ENCODE results near the gene SLC12A3.

The SLC12A3 gene

DNA sequence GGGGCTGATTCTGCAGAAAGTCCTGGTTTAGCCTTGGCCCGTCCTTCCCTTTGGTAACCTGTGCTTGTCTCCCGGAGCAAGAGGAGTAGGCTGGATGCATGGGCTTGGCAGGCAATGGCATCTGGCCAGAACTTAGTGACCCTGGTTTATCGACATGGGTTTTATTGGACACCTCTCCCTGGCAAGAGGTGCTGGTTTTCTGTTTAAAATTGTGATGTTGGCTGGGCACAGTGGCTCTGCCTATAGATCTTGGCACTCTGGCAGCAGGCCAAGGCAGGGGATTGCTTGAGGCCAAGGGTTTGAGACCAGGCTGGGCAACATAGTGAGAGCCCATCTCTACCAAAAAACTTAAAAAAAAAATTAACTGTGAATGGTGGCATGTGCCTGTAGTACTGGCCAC, 31.2 kb downstream of the SLC12A3 start:
- Histone ChIP-seq H3K27ac (no peak overlapping the region), H3K36me3 (no peaks in the 10 kb centered on the region), H3K9me3 (no peaks in the 10 kb centered on the region), H3K4me3 (ENCODE audit: low read depth in 1 of 2, low read length in 1 of 2) (no peak overlapping the region), H3K4me1 (ENCODE audit: control insufficient read depth in 1 of 2, insufficient read depth in 1 of 2, low read depth in 1 of 2, low read length in 1 of 2) (no peaks in the 10 kb centered on the region), H3K27me3 (peaks cover 17% of the 10 kb centered on the region)
- TF ChIP-seq, protein P1, sequence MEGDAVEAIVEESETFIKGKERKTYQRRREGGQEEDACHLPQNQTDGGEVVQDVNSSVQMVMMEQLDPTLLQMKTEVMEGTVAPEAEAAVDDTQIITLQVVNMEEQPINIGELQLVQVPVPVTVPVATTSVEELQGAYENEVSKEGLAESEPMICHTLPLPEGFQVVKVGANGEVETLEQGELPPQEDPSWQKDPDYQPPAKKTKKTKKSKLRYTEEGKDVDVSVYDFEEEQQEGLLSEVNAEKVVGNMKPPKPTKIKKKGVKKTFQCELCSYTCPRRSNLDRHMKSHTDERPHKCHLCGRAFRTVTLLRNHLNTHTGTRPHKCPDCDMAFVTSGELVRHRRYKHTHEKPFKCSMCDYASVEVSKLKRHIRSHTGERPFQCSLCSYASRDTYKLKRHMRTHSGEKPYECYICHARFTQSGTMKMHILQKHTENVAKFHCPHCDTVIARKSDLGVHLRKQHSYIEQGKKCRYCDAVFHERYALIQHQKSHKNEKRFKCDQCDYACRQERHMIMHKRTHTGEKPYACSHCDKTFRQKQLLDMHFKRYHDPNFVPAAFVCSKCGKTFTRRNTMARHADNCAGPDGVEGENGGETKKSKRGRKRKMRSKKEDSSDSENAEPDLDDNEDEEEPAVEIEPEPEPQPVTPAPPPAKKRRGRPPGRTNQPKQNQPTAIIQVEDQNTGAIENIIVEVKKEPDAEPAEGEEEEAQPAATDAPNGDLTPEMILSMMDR (IDR thresholded peaks at IDR 0.05): no peak

DNA sequence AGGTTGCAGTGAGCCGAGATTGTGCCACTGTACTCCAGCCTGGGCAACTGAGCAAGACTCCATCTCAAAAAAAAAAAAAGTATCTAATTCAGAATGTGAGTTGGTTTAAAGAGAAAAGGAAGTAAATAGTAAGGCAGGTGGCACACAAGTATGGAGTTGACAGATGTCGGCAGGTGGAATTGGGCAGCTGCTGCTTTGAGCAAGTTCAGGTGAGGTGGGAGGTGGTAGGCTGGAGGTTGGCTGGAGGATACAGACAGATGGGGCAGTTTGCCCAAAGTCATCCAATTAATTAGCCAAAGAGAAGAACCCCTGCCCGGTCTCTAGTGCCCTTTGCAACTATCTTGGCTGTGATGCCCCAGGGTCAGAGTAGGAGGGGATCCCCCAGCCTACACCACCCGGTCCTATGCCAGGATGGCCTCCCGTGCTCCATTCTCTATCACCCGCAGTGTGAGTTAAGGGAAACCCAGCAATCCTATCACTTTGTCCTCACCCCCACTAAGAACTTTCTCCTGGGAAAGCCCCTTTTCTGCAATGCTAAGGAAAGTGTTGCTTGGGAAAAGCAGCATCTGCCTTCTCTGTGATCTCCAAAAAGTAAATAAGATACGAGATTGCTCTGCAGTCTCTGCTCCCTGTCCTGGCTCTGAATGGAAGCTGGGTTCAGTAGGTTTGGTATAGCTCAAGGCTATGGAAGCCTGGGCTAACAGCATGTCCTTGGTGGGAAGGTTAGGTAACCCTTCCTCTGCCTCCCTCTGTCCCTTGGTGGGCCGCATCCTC, 32.2 kb downstream of the SLC12A3 start:
- Histone ChIP-seq H3K36me3 (no peaks in the 10 kb centered on the region), H3K27ac (no peak overlapping the region), H3K4me3 (ENCODE audit: low read depth in 1 of 2, low read length in 1 of 2) (no peak overlapping the region), H3K9me3 (no peaks in the 10 kb centered on the region), H3K4me1 (ENCODE audit: control insufficient read depth in 1 of 2, insufficient read depth in 1 of 2, low read depth in 1 of 2, low read length in 1 of 2) (no peaks in the 10 kb centered on the region), H3K27me3 (peaks cover 19% of the 10 kb centered on the region)
- TF ChIP-seq, protein P1 (IDR thresholded peaks at IDR 0.05): no peak

DNA sequence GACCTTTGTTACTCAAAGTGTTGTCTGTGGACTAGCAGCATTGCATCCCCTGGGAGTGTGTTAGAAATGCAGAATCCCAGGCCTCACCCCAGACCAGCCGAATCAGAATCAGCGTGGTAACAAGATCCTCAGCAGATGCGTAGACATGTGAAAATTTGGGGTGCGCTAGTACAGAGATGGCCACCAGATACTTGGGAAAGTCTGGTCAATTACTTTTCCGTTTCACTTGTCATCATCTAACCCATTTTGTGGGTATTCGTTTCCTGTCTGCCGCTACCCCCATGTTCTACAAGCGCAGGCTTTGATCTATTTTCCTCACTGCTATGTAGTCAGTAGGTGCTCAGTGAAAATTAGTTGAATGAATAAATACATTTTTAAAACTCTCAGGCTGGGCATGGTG, 33.8 kb downstream of the SLC12A3 start:
- Histone ChIP-seq H3K9me3 (no peaks in the 10 kb centered on the region), H3K27me3 (peaks cover 19% of the 10 kb centered on the region), H3K4me3 (ENCODE audit: low read depth in 1 of 2, low read length in 1 of 2) (no peak overlapping the region), H3K4me1 (ENCODE audit: control insufficient read depth in 1 of 2, insufficient read depth in 1 of 2, low read depth in 1 of 2, low read length in 1 of 2) (no peaks in the 10 kb centered on the region), H3K27ac (no peak overlapping the region), H3K36me3 (no peaks in the 10 kb centered on the region)
- TF ChIP-seq, protein P1 (IDR thresholded peaks at IDR 0.05): no peak

DNA sequence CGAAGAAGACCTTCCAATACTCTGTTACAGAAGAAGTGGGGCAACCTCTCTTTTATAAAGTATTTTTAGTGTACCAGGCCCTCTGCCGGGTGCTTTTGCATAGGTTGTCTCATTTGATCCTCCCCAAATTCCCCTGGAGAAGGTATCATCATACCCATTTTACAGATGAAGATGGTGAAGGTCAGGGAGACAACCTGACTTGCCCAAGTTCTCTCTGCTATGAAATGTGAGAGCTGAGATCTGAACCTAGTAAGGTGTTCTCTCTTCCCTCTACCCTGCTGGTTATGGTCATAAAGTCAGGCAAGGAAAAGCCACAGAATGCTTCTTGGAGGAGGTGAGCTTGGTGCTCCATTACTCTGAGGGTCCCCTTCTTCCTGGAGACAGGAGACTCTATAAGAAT, 38.9 kb downstream of the SLC12A3 start:
- Histone ChIP-seq H3K27me3 (peaks cover 19% of the 10 kb centered on the region), H3K4me3 (ENCODE audit: low read depth in 1 of 2, low read length in 1 of 2) (no peak overlapping the region), H3K27ac (no peak overlapping the region), H3K9me3 (no peaks in the 10 kb centered on the region), H3K4me1 (ENCODE audit: control insufficient read depth in 1 of 2, insufficient read depth in 1 of 2, low read depth in 1 of 2, low read length in 1 of 2) (no peaks in the 10 kb centered on the region), H3K36me3 (no peaks in the 10 kb centered on the region)
- TF ChIP-seq, protein P1 (IDR thresholded peaks at IDR 0.05): no peak

DNA sequence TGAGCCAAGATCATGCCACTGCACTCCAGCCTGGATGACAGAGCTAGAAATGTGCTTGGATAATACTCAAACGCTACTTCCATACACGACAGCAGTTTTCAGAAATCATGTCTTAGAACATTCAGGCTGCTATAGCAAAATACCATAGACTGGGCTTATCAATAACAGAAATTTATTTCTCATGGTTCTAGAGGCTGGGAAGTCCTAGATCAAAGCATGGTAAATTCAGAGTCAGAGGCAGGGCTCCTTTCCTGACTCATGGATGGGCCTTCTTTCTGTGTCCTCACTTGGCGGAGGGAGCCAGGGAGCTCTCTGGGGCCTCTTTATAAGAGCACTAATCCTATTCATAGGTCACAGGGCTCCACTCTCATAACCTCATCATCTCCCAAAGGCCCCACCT, 42.4 kb downstream of the SLC12A3 start:
- no peaks in the 10 kb centered on the region for H3K27me3 ChIP-seq
- H3K36me3 ChIP-seq: no peaks in the 10 kb centered on the region
- TF ChIP-seq, protein P1 (IDR thresholded peaks at IDR 0.05): no peak
- peaks cover 26 to 28% of the 10 kb centered on the region in 2 experiments for H3K4me1 ChIP-seq (ENCODE audit: control insufficient read depth in 1 of 2, insufficient read depth in 1 of 2, low read depth in 1 of 2, low read length in 1 of 2)
- no peak overlapping the region for H3K27ac ChIP-seq
- no peaks in the 10 kb centered on the region for H3K9me3 ChIP-seq
- no peak overlapping the region for H3K4me3 ChIP-seq (ENCODE audit: low read depth in 1 of 2, low read length in 1 of 2)

All from neutrophil (primary cell).